ENCODE measurements around the gene FES.
A peak's percentile ranks its signal among the peaks of the same experiment; 100 is the strongest.
"Not testable (repeated sequence)": the region's sequence is repeated elsewhere in the genome, so short reads cannot be mapped to it uniquely, and the experiment has no call there.

Gene FES

DNA sequence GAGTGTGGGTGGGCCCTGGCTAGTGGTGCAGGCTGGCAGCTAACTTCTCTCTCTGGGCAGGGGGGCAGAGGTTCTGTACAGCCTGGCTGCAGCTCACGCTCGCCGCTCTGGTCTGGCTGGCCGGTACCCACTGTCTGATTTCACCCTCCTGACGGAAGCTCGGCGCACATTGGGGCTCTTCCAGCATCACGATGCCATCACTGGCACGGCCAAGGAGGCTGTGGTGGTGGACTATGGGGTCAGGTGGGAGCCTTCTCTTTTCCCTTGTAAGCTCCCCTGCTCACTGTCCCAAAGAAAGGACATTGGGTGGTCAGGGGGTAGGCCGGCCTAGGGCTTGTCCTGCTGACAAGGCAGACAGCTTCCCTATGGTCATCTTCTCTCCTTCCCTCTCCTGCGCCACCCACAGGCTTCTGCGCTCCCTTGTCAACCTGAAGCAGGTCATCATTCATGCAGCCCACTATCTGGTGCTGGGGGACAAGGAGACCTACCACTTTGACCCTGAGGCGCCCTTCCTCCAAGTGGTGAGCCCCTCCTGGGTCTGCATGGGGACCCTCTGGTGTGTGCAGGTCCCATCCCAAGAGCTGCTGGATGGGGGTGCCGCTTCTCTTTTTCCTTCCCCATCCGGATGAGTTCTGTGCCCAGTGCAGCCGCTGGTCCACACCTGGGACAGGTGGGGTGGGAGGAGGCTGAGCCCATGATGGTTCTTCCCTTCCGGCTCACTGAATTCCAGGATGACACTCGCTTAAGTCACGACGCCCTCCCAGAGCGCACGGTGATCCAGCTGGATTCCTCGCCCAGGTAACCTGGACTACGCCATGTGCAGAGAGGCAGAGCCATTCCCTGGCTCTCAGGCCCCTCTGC, 26.4 kb downstream of the FES start:
- no peak for DNase-seq (ENCODE audit: low spot score)

DNA sequence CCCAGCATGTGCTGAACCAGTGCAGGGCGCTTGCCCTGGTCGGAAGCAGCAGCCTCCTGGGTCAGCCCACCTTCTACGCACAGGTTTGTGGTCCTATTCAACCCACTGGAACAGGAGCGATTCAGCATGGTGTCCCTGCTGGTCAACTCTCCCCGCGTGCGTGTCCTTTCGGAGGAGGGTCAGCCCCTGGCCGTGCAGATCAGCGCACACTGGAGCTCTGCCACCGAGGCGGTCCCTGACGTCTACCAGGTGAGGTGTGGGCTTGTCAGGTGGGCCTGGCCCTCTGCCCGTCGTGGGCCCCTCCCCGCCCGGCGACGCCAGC, 27.0 kb downstream of the FES start:
- DNase-seq (ENCODE audit: low spot score): no peak

DNA sequence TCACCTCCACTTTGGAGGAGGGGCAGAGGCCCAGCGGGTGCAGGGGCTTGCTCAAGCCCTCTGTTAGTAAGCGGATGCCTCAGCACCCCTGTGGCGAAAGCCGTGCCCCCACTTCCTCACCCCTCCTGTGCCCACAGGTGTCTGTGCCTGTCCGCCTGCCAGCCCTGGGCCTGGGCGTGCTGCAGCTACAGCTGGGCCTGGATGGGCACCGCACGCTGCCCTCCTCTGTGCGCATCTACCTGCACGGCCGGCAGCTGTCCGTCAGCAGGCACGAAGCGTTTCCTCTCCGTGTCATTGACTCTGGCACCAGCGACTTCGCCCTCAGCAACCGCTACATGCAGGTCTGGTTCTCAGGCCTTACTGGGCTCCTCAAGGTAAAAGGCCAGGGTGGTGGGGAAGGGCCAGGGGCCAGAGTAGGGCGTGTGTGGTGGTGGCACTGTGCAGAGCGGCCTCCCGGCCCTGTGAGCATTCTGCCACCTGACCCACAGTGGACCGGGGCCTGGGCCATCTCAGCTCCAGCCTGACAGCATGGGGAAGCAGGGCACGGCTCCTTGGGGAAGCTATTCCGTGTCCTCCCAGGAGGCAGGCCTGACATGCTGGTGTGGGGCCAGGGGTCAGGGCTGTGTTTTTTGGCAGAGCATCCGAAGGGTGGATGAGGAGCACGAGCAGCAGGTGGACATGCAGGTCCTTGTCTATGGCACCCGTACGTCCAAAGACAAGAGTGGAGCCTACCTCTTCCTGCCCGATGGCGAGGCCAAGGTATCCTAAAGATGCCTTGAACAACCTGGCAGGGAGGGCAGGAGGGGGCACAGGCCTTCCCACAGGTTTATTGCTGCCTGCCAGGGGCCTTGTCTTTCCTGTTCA, 27.8 kb downstream of the FES start:
- DNase-seq (ENCODE audit: low spot score): no peak

DNA sequence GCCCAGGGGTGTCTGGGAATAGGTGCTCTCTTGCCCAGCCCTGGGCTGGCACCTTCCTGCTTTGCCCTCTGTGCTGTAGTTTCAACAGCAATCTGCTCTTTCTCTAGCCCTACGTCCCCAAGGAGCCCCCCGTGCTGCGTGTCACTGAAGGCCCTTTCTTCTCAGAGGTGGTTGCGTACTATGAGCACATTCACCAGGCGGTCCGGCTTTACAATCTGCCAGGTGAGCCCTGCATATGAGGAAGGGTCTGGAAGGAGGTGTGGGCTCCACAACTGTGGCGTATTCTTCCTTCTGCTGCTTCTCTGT, 28.4 kb downstream of the FES start:
- no peak for DNase-seq (ENCODE audit: low spot score)

DNA sequence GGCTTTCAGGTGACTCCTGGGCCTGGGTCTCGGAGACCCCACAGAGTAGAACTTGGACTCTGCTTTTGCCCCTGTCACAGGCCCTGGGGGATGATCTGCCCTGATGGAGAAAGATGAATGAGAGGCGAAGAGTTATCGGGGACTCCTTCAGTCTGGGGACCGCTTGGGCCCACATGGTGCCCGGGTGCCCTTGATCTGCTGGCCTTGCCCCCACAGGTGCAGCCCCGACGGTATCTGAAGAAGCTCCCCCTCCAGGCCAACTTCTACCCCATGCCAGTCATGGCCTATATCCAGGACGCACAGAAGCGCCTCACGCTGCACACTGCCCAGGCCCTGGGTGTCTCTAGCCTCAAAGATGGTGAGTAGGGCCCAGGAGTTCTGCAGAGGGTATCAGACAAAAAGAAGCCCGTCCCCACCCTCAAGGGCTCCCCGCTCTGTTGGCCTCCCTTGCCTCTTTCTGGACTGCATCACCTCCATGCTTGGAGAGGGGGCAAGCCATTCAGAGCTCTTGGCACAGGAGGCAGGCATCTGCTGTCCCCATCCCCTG, 29.2 kb downstream of the FES start:
- no peak for DNase-seq (ENCODE audit: low spot score)

DNA sequence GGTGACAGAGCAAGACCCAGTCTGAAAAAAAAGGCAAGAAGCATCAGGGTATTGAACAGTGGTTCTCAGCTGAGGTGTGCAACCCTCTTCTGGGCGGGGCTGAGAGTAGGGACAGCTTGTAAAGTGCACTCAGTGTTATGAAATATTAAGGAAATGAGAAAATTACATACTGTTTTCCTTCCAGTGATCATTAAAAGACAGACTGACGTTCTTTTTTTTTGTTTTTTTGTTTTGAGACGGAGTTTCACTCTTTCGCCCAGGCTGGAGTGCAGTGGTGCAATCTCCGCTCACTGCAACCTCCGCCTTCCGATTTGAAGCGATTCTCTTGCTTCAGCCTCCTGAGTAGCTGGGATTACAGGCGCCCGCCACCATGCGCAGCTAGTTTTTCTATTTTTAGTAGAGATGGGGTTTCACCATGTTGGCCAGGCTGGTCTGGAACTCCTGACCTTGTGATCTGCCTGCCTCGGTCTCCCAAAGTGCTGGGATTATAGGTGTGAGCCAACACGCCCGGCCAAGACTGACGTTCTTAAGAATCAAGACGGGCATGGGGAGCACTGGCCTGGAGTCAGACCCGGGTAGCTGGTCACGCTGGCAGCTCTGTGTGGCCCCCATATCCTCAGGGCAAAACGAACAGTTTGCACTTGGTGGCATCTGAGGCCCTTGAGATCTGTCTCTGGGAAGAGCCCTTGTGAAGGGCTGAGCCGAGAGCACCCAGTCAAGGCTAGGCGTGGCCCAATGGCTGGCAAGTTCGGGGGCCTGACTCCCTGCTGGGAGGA, 30.2 kb downstream of the FES start:
- no peak for DNase-seq (ENCODE audit: low spot score)

DNA sequence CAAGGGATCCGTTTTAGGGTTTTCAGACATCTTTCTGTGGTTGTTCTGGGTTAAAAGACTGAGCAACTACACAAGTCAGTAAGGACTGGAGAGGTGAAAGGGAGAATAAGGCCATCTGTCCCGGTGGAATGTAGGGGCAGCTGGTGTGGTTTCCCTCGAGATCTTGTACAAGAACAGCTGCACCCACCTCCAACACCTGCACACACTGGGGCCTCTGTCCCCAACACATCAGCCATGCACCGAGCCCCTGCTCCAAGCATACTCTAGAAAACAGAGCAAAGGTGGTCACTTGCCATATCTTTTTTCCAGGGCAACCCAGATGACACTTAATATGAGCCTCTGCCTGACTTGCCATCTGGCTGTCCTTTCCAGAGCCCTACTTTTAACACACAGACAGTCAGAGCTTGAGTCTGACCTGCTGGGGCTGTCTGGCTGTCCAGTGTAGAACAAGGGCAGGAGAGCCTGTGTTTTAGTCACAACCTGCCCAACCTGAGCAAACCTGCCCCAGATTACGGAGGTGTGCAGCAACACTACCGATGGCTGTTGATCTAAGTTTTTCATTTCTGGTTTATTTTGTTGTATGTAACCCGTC, 31.0 kb downstream of the FES start:
- no peak for DNase-seq (ENCODE audit: low spot score)

DNA sequence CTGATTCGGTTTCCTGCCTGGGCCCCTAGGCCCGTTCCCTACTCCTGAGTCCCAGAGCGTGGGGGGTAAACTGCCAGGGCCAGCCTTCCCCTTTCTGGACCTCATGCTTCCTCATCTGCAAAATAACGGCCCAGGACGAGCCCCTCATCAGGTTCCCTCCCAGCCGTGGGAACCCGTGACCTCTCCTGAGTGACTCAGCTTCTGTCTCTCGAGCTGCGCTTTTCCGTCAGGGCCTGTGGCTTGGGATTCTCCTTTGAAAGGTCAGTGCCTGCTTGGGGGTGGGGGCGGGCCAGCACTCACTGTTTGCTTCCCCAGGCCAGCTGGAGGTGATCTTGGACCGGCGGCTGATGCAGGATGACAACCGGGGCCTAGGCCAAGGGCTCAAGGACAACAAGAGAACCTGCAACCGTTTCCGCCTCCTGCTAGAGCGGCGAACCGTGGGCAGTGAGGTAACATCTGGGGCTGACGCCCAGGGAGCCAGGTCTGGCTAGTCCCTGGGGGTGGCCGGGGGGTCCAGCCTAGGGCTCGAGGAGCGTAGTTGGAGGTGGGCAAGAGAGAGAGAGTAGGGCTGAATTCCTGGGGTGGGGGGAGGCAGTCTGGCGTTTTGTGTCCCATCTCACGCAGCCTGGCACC, 31.6 kb downstream of the FES start:
- DNase-seq (ENCODE audit: low spot score): no peak

DNA sequence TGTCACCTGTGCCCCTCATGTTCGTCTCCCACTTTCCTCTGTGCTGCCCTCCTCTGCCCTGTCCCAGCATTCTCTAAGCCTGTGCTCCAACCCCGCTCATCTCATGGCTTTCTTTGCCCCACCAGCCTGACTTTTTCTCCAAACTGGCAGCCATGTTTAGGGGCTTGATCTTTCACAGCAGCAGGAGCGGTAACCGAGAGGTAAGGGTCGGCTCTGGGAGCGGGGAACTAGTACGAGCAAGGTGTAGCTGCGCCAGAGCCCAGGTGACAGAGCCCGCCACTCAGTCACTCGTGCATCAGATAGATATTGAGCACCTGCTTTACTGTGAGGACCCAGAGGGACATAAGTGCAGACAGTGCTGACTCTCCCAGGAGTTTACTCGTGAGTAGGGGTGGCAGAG, 32.2 kb downstream of the FES start:
- no peak for DNase-seq (ENCODE audit: low spot score)

DNA sequence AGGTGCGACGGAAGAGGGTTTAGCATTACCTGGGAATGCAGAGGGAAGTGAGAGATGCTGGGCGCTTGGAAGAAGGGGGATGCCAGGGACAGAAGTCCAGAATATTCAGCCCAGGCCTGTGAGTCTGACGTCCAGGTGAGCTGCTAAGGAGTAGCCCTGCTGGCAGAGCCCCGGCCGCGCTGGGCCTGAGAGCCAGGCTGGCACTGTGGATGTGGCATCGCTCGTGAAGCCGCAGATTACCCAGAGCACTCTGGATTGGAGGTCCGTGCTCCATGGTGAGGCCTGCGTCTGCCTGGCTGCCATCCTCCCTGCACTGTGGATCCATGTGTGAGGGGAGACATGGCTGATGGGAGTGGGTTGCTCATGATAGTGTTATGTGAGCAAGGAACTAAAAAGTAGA, 33.3 kb downstream of the FES start:
- DNase-seq (ENCODE audit: low spot score): no peak

DNA sequence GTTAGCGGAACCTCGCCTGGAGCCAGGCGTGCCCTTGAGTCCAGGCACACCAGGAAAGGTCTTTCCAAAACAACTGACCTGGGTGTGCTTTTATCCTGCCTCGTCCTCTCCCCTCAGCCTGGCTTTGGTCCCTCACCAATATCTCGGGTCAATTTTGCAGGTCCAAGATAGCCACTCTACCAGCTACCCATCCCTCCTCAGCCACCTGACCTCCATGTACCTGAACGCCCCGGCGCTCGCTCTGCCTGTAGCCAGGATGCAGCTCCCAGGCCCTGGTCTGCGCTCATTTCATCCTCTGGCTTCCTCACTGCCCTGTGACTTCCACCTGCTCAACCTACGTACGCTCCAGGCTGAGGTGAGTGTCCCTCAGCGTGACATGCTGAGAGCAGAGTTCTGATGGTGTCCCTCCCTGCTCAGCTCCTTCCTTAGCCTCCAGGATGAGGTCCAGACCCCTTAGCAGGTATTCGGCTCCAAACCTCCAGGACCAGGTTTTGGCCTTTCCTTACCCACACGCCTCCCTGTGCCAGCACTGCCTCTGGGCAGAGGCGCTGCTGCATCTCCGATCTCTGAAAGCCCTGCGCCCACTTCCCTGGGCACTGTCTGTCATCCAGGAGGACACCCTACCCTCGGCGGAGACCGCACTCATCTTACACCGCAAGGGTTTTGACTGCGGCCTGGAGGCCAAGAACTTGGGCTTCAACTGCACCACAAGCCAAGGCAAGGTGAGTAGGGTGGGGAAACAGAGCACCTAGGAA, 33.9 kb downstream of the FES start:
- no peak for DNase-seq (ENCODE audit: low spot score)

DNA sequence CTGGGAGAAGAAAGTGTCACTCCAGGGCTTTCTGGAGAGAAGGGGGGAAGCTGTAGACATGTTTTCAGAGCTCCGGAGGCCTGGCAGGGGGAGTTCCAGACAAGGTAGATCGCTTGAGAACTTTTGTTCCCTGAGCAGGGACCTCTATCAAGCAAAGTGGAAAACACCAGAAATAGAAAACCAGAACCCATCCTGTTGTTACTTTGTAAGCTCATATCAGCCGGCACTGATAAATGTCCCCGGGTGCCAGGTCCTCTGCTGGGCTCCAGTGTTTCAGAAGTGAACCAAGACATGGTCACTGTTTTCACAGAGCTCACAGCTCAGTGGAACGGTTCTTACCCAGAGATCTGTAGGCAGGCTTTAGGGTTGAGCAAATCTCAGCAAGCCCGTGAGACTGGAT, 34.5 kb downstream of the FES start:
- DNase-seq (ENCODE audit: low spot score): no peak

DNA sequence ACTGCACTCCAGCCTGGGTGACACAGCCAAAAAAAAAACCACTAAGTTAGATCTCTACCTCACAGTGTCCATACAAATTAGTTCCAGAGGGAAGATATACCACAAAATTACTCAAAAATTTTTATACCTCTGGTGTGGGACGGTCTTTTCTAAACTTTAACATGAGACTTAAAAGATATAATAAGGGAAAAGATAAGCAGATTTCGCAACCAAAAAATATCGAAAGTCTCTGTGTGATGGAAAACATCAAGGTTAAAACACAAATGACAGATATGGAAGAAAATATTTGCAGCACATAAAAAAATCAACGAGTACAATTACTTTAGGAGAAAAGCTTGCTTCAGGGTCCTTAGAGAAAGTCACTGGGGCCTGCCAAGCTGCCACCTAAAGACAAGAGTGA, 37.6 kb downstream of the FES start:
- no peak for DNase-seq (ENCODE audit: low spot score)

DNA sequence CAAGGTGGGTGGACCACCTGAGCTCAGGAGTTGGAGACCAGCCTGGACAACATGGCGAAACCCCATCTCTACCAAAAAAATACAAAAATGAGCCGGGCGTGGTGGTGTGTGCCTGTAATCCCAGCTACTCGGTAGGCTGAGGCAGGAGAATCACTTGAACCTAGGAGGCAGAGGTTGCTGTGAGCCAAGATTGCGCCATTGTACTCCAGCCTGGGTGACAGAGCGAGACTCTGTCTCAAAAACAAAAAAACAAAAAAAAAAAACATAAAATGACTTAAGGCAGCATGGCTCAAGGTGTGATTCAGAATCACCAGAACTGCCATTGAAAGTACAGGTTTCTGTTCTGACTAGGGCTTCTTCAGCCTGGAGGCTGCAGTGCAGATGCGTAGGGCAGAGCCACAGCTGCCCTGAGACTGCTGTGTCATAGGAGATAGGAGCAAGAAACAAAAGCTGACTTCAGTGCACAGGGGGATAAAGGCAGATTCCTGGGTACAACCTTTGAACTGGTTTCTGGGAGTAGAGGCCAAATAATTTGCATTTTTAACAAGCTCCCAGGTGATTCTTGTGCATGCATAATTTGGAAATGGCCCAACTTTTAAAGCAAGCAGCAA, 38.5 kb downstream of the FES start:
- peak; percentile 41 for DNase-seq (ENCODE audit: low spot score)

DNA sequence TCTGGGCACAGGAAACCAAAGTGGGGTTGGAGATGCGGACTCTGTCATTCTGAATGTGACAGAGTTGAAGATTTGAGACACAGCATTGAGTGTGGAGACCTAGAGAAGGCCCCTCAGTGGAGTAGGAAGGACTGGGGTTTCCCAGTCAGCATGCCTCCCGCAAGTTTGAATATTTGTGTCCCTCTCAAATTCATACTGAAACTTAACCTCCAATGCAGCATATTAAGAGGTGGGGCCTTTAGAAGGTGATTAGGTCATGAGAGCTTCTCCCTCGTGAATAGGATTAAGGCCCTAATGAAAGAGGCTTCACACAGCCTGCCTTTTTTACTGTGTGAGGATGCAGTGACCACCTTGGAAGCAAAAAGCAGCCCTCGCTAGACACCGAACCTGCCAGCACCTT, 40.1 kb downstream of the FES start:
- no peak for DNase-seq (ENCODE audit: low spot score)

DNA sequence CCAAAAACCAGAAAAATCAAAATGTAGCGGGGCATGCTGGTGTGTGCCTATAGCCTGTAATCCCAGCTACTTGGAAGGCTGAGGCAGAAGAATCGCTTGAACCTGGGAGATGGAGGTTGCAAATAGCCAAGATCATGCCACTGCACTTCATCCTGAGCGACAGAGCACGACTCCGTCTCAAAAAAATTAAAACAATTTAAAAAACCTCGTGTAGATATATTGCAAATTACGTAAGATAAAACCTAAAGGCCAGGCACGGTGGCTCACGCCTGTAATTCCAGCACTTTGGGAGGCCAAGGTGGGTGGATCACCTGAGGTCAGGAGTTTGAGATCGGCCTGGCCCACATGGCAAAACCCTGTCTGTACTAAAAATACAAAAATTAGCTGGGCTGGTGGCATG, 42.5 kb downstream of the FES start:
- not testable (repeated sequence) for DNase-seq (ENCODE audit: low spot score)

DNA sequence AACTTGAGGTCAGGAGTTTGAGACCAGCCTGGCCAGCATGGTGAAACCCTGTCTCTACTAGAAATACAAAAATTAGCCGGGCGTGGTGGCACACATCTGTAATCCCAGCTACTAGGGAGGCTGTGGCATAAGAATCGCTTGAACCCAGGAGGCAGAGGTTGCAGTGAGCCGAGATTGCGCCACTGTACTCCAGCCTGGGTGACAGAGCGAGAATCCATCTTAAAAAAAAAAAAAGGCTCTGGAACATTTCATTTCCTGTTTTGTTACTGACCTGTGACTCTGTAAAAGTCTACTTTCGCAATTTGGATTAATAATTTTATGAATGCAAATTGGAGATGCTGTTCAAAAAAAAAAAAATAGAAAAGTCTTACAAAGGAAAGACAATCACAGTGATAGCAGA, 43.8 kb downstream of the FES start:
- not testable (repeated sequence) for DNase-seq (ENCODE audit: low spot score)

DNA sequence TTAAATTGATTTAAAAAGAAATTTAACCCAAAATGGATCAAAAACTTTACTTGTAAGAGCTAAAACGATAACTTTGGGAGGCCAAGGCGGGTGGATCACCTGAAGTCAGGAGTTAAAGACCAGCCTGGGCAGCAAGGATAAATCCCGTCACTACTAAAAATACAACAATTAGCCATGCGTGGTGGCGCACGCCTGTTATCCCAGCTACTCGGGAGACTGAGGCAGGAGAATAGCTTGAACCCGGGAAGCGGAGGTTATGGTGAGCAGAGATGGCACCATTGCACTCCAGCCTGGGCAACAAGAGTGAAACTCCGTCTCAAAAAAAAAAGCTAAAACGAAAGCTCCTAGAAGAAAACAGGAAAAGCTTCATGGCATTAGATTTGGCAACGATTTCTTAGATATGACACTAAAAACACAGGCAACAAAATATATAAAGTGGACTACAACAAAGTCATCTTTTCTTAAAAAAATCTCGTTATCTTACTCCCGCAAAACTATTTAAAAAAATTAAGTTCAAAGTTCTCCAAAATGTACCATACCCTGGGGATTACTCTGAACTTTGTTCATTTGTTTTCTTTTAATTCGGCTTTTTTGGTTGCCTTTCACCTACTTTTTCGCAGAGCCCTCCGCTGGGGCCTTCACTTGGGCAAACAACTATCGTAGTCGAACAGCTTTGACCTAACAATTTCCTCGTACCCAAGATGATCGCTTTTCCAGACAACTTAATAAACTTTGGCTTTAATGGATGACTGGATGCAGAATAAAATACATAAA, 45.1 kb downstream of the FES start:
- DNase-seq (ENCODE audit: low spot score): no peak

DNA sequence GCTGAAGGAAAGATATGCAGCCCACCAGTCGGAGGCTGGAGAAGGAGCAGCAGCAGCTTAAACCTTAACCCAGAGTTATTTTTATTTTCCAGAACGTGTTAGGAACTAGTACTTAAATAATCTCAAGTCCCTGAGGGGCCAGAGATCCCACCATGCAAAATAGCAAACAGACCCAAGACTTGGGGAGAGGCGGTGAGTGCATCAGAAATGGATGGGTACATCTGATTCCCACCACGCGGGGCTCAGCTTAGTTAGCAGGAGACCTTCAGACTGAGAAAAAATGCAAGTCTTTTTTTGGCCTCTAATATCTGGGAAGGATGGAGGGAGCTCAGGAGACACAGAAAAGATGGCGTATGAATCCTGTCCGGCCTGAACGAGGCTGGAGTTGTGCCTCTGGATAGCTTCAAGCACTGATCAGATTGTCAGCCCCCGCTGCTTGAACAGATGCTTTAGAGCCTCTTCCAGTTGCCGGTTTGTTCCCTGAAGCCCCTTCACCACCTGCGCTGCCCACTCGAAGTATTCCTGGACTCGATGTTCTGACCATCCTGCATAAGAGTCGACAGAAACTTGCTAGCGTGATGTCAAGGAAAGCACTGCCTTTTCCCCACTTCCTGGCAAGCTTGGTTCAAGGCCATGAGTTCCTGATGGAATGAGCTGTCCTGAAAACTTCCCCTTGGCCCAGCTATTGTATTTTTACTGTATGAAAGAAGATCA, 46.7 kb downstream of the FES start:
- no peak for DNase-seq (ENCODE audit: low spot score)
